NCI-H2227 (cell line): ENCODE data around the gene ZNF765.
"Not testable (repeated sequence)": the region's sequence is repeated elsewhere in the genome, so short reads cannot be mapped to it uniquely, and the experiment has no call there.

ENCODE experiments used
- DNase-seq: peaks from one replicate; lab custom pipeline; 2025; ENCODE audit not compliant: unreplicated experiment; lab: John Stamatoyannopoulos, UW

ZNF765 gene

DNA sequence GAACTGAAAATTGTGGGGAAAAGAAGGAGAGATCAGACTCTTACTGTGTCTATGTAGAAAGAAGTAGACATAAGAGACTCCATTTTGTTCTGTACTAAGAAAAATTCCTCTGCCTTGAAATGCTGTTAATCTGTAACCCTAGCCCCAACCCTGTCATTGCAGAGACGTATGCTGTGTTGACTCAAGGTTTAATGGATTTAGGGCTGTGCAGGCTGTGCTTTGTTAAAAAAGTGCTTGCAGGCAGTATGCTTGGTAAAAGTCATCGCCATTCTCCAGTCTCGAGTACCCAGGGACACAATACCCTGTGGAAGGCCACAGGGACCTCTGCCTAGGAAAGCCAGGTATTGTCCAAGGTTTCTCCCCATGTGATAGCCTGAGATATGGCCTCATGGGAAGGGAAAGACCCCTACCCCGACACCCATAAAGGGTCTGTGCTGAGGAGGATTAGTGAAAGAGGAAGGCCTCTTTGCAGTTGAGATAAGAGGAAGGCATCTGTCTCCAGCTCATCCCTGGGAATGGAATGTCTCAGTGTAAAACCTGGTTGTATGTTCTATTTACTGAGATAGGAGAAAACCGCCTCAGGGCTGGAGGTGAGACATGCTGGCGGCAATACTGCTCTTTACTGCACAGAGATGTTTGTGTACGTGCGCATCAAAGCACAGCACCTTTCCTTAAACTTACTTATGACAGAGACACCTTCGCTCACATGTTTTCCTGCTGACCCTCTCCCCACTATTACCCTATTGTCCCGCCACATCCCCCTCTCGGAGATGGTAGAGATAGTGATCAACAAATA lies 25.8 kb downstream of the ZNF765 start:
- DNase-seq = not testable (repeated sequence)

DNA sequence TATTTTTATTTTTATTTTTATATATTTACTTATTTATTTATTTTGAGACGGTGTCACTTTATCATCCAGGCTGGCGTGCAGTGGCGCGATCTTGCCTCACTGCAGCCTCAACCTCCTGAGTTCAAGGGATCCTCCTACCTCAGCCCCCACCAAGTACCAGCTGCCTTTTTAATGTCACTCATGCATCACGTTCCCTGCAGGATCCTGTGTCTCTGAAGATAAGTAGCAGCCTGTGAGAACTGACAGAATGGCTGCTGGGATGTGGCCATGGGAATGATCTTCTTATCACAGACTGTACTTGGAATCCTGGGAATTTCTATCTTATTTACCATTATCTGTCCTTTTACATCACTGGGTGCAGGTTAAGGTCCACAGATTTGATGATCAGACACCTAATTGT lies 27.6 kb downstream of the ZNF765 start:
- peak; percentile 54 for DNase-seq

DNA sequence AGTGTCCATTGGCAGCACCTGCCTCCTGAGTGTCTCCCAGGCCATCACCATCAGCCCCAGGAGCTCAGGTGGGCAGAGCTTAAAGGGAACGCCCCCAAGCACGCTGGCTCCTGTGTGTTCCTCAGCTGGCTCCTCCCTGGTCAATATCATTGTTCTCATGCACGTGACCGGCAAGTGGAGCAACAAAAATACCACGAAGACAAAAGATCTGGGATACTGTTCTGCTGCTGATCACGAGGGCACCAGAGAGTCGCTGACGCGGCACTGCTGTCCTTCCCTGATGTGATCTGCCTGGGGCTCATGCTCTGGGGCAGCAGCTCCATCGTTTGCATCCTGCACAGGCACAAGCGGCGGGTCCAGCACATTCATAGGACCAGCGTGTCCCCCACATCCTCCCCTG lies 28.1 kb downstream of the ZNF765 start:
- DNase-seq = peak; percentile 57

DNA sequence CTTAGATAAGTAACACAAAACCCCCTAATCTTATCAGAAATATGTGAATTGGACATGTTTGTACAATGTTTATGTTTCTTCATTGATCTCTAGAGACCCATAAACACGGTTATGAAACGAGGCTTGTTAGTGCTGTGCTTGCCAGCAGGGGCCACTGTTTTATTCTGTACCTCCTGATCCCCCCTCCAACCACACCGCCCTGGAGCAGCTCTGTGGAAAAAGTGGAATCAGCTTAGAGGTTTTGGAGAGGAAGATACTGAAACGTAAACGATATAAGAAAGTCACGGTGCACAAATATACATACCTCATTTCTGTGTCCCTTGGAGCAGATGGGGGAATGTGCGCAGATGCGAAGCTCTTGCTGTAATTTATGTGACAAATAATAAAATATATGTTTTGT lies 28.7 kb downstream of the ZNF765 start:
- peak; percentile 40 for DNase-seq

- peak; percentile 90 for DNase-seq
Measured at GRCh38 chr19:53424968-53425597, 30.1 kb downstream of the ZNF765 start.

- peak; percentile 99 for DNase-seq
Measured at GRCh38 chr19:53431399-53432087, 36.6 kb downstream of the ZNF765 start, which contains the start of gene ZNF761. TSS of gene ZNF761 (plus strand) at chr19:53431984. CDS start at chr19:53447269, 15,285 bp downstream.

DNA sequence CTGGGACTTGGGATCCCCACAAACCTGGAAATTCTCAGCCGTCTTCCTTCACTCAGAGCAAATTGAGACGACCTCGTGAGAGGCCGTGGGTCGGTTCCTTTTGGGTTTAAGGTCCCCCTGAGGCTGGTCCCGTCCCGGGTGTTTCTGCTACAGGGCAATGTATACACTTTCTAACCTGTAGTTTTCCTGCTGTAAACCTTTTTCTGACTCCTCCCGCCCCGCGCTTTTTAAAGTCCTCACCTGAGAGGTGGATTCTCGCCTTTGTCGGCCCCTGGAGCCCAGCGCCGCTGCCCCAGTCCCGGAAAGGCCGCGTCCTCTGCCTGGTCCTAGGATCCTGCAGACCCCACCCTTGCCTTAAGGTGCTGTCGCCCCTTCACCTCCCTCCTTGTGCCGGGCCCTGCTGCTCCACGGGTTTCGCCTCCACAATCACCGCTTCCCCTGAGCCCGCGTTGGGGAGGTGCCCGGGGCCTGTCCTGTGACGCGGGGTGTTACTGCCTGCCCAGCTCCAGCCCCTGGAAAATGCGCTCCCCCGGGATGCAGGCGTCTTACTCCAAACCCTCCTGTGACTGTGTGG lies 37.2 kb downstream of the ZNF765 start:
- DNase-seq = peak; percentile 60

DNA sequence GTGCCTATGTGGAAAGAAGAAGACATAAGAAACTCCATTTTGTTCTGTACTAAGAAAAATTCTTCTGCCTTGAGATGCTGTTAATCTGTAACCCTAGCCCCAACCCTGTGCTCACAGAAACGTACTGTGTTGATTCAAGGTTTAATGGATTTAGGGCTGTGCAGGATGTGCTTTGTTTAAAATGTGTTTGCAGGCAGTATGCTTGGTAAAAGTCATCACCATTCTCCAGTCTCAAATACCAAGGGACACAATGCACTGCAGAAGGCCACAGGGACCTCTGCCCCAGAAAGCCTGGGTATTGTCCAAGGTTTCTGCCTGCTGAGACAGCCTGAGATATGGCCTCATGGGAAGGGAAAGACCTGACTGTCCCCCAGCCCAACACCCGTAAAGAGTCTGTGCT lies 48.9 kb downstream of the ZNF765 start:
- DNase-seq = not testable (repeated sequence)

DNA sequence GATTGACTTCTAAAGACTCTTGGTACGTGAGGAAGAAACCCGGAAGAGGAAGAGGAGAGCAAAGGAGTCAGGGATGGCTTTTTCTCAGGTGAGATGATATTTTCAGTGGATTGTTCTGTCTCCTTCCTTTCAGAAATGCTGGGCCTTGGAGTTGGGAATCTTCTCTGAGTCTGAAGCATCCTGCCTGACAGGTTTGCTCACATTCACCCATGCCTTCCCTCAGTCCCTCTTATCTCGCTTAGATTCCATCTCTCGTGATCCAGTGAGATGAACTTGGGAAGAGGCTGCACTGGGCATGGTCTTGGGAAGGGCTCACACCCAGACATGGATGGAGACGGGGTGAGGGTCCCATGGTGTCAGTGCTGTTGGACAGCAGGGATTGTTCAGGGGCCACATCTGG lies 52.2 kb downstream of the ZNF765 start:
- DNase-seq = not testable (repeated sequence)

- no peak for DNase-seq
Measured at GRCh38 chr19:53455828-53456227, 60.9 kb downstream of the ZNF765 start.

- not testable (repeated sequence) for DNase-seq
Measured at GRCh38 chr19:53460131-53460721, 65.3 kb downstream of the ZNF765 start.

- DNase-seq = no peak
Measured at GRCh38 chr19:53461866-53462265, 66.9 kb downstream of the ZNF765 start.

DNA sequence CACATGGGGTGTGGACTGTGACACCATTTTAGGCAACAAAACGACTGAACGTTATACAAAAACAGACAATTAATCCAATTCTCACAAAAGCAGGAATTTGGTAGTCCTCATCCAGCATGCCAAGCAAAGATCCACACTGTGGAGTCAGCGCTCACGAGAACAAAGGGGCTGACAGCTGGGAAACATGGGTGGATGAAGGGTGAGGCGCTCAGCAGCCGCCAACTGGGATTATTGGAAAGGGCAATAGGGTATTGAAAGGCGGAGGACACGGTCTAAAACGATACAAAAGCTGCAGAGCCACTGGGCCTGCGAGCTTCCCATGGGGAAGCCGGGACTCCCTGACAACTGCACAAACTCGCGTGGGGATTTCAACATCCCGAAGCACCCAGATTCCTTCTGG lies 67.9 kb downstream of the ZNF765 start:
- DNase-seq = no peak

GRCh38 chr19:53463263-53463662 lies 68.3 kb downstream of the ZNF765 start:
- peak; percentile 29 for DNase-seq

DNA sequence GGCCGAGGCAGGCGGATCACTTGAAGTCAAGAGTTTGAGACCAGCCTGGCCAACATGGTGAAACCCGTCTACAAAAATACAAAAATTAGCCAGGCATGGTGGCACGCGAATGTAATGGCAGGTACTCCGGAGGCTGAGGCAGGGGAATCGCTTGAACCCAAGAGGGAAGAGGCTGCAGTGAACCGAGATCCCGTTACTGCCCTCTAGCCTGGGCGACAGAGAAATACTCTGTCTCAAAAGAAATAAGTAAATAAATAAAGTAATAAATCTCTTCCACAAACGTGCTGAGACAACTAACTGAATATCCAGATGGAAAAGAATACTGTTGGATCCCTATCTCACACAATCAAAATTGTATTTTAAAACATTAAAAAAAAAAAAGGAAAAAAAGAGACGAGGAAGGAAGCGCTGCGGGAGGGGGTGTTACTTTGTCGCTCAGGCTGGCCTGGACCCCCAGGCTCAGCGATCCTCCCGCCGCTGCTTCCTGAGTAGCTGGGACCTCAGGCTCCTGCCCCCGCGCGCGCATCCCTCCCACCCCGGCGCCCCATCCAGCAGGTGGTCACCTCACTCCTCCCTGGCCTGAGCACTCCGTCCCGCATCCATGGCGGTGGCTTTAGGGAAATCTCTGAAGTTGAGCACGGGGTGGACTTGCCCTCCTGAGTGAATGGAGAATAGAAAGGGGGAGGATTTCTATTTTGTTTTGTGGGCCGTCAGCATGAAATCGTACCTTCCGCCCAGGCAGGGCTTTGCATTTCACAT lies 72.0 kb downstream of the ZNF765 start:
- DNase-seq = peak; percentile 79

GRCh38 chr19:53467485-53468262 lies 72.7 kb downstream of the ZNF765 start, which contains the start of gene ZNF813:
TSS of gene ZNF813 (plus strand) at chr19:53467733. CDS start at chr19:53483823, 16,090 bp downstream.
- DNase-seq = peak; percentile 97

DNA sequence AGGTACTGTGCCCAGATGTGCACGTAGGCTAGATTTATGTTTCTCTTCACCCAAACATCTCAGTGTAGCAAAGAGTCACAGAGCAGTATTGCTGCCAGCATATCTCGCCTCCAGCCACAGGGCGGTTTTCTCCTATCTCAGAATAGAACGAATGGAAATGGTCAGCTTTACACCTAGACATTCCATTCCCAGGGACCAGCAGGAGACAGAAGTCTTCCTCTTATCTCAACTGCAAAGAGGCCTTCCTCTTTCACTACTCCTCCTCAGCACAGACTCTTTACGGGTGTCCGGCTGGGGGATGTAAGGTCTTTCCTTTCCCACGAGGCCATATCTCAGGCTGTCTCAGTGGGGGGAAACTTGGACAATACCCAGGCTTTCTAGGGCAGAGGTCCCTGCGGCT lies 73.7 kb downstream of the ZNF765 start:
- not testable (repeated sequence) for DNase-seq

DNA sequence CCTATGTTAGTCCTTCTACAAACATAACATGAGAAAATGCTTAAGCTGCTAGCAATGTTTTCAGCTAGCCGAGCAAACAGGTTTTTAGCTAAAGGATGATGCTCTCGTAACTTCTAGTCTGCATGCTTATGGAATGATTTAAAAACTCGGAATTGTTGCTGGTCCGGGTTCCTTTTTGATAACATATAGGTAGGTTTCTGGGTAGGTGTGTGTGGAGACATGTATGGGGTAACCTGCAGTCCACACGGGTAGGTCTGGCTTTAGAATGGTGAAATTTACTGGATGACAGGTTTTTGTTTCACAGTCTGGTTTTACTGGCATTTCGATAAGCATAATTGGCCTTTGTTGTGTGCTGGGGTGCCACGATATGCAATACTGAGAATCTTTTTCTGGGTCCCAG lies 77.0 kb downstream of the ZNF765 start:
- DNase-seq = no peak

GRCh38 chr19:53474832-53475231 lies 79.9 kb downstream of the ZNF765 start:
- not testable (repeated sequence) for DNase-seq
